Stimulated activated CD8-positive, alpha-beta memory T cell treated with anti-CD3 and anti-CD28 coated beads, Interleukin-7, amount 100 ng/mL, for 1 hour (primary cell): ENCODE measurements around the gene ITPRIP.

Experiments used
- DNase-seq, 2 donors: peaks; one replicate each; pipeline ENCODE4 v3.0.0-alpha.2; 2020; ENCODE audit warnings: low read depth in 2 of 2

The ITPRIP gene

GRCh38 chr10:104337985-104338735, at the start of gene ITPRIP:
Gene ITPRIP (minus strand): TSS chr10:104338465. CDS start chr10:104316051, 22,414 bp downstream.
- peak in 1 of 2 donors; percentile 49 for DNase-seq

- DNase-seq = no peak
Measured at GRCh38 chr10:104387130-104387888, 49.0 kb upstream of the ITPRIP start.

- no peak for DNase-seq
Measured at GRCh38 chr10:104380336-104380735, 42.1 kb upstream of the ITPRIP start.

- DNase-seq = no peak
Measured at GRCh38 chr10:104376784-104377300, 38.6 kb upstream of the ITPRIP start.

GRCh38 chr10:104374591-104374990, 36.3 kb upstream of the ITPRIP start:
- no peak for DNase-seq

- no peak for DNase-seq
Measured at GRCh38 chr10:104371753-104372152, 33.5 kb upstream of the ITPRIP start.

- DNase-seq = no peak
Measured at GRCh38 chr10:104368381-104368780, 30.1 kb upstream of the ITPRIP start.

GRCh38 chr10:104367904-104368303, 29.6 kb upstream of the ITPRIP start:
- DNase-seq = no peak

- no peak for DNase-seq
Measured at GRCh38 chr10:104359811-104360210, 21.5 kb upstream of the ITPRIP start.

GRCh38 chr10:104353325-104354048, 15.2 kb upstream of the ITPRIP start, which contains the start of gene CFAP58:
Gene CFAP58 (plus strand): TSS chr10:104353833. CDS start chr10:104353898, 65 bp downstream.
- DNase-seq = peak; percentile 83 to 85

GRCh38 chr10:104351919-104352318, 13.7 kb upstream of the ITPRIP start:
- no peak for DNase-seq

GRCh38 chr10:104351061-104351702, 12.9 kb upstream of the ITPRIP start:
- no peak for DNase-seq

- no peak for DNase-seq
Measured at GRCh38 chr10:104350127-104350635, 11.9 kb upstream of the ITPRIP start.

GRCh38 chr10:104349623-104350126, 11.4 kb upstream of the ITPRIP start:
- DNase-seq = no peak

GRCh38 chr10:104348601-104349000, 10.3 kb upstream of the ITPRIP start:
- DNase-seq = no peak

- no peak for DNase-seq
Measured at GRCh38 chr10:104347295-104348045, 9.2 kb upstream of the ITPRIP start.

GRCh38 chr10:104345941-104346340, 7.7 kb upstream of the ITPRIP start:
- DNase-seq = no peak

GRCh38 chr10:104345515-104345914, 7.2 kb upstream of the ITPRIP start:
- DNase-seq = no peak

- no peak for DNase-seq
Measured at GRCh38 chr10:104344219-104344618, 6.0 kb upstream of the ITPRIP start.

- DNase-seq = no peak
Measured at GRCh38 chr10:104342941-104343411, 4.7 kb upstream of the ITPRIP start.
